Measurements from ENCODE around the gene LENG9. TPM values are rescaled to one million over a fixed set of nuclear protein-coding genes. Genes with fewer than 3 reads are reported as not detected.
"Not testable (repeated sequence)": the region's sequence is repeated elsewhere in the genome, so short reads cannot be mapped to it uniquely, and the experiment has no call there.

LENG9 gene
- total RNA-seq, result 1.7 TPM

DNA sequence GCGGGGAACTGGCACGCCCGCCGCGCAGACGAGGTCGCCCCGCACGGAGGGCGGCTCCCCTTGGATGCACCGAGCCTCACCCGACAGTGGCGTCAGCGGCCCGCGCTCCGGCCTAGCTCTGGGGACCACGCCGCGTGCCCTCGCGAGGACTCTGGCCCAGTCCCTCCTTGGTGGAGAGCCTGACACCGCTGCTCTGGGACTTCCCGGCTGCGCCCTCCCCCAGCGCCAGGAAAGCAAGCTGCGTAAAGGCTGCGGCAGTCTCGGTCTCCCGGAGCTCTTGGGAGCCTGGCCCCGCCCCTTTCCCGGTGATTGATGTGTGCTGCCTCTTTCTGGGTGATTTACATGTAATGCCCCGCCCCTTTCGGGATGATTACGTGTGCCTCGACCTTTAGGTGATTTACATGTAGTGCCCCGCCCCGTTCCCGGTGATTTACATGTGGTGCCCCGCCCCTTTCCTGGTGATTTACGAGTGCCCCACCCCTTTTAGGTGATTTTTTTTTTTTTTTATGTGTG lies at the start of gene LENG9:
Gene LENG9 (minus strand): TSS at position 248 of the 513 bp plus-strand sequence. CDS start 252 bp downstream, outside the sequence.
- peak; percentile 99 for DNase-seq

GRCh38 chr19:54509200-54509940 lies 45.8 kb upstream of the LENG9 start:
- not testable (repeated sequence) for DNase-seq

GRCh38 chr19:54508487-54508886 lies 44.9 kb upstream of the LENG9 start:
- DNase-seq, result not testable (repeated sequence)

DNA sequence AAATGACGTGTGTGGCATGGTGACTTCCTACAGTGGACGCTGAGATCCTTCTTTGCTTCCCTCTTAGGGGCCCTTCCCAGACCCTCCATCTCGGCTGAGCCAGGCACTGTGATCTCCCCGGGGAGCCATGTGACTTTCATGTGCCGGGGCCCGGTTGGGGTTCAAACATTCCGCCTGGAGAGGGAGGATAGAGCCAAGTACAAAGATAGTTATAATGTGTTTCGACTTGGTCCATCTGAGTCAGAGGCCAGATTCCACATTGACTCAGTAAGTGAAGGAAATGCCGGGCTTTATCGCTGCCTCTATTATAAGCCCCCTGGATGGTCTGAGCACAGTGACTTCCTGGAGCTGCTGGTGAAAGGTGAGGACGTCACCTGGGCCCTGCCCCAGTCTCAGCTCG lies 44.2 kb upstream of the LENG9 start:
- no peak for DNase-seq

DNA sequence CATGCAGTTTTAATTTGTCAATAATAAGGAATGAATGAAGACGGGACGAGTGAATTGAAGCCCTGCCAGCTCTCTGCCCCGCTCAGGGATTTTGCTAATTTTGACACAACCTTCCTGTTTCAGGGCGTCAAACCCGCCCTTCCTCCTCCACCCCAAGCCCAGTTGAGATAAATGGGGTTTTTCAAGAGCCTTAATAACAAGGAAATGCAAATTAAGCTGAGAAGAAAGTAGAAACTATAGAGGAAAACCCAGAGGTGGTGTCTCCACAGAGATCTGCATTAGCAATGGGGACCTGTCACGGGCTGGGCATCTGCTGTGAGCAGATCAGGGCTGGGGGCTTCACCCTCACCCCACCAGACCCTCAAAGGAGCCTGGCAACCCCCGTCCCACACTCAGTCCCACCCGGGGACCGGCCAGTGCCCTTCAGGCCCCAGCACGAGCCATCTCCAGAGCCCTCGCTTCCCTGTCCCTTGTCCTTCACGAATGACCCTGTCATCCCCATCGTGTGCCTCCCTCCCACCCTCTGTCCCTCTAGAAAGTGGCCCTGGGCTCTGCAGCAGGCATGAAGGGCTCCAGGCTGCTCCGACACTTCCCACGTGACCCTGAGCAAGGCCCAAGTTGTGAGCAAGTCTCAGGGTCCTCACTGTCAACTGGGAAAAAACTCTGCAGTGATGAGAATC lies 43.6 kb upstream of the LENG9 start:
- not testable (repeated sequence) for DNase-seq

DNA sequence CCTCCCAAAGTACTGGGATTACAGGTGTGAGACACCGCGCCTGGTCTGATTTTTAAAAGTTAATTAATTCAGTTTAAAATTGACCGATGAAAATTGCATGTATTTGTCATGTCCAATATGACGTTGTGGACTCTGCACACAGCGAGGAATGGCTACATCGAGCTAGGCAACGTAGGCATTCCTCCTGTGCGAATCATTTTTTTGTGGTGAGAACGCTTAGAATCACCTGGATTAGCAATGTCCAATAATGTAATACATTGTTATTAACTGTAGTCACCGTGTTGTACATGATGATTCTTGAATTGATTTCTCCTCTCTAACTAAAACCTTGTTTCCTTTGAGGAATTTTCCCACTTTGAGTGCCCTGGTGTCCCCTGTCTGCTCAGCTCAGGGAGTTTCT lies 42.5 kb upstream of the LENG9 start:
- no peak for DNase-seq

GRCh38 chr19:54505542-54505941 lies 42.0 kb upstream of the LENG9 start:
- not testable (repeated sequence) for DNase-seq

DNA sequence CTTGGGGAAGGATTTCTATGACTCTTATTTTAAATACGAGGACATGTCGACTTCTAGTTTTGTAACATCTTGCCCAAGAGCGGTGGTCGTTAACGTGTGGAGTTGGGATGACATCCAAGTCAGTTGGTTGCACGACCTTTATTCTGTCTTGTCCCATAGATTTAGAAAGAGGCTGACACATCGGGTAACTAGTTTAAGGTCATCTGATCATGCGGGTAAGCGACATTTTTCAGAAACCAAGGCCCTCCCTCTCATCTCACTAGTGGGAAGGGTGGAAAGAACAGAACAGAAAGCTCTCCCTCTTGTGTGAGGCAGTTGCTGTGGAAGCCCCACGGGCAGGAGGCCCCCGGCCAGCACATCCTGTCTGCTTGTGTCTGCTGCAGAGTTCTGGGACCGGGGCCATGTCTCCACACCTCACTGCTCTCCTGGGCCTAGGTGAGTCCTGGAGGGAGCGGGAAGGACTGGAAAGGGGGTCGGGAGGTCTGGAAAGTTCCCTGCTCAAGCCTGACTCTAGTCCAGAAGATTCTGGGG lies 39.0 kb upstream of the LENG9 start, which contains the start of gene LAIR2:
Gene LAIR2 (plus strand): TSS at position 314 of the 531 bp plus-strand sequence. CDS start 88 bp downstream, at position 402.
- DNase-seq, result no peak

DNA sequence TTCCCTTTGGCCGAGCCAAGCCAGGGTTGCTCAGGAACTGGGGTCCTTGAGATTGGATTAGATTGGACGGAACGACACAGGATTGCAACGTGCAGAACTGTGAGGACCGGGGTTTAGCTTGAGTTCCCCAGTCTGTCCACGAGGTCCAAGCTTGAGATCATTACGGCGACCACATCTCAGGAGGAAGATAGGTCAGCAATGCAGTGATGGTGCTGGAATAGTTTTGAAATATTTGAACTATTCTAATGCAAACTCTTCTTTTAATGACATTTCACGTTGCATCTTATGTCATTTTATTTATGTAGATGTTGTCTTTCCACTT lies 34.8 kb upstream of the LENG9 start:
- DNase-seq, result not testable (repeated sequence)

GRCh38 chr19:54497747-54498450 lies 34.3 kb upstream of the LENG9 start:
- DNase-seq, result not testable (repeated sequence)

- DNase-seq, result not testable (repeated sequence)
Measured at GRCh38 chr19:54495284-54495683, 31.7 kb upstream of the LENG9 start.

GRCh38 chr19:54493967-54494585 lies 30.5 kb upstream of the LENG9 start:
- no peak for DNase-seq

DNA sequence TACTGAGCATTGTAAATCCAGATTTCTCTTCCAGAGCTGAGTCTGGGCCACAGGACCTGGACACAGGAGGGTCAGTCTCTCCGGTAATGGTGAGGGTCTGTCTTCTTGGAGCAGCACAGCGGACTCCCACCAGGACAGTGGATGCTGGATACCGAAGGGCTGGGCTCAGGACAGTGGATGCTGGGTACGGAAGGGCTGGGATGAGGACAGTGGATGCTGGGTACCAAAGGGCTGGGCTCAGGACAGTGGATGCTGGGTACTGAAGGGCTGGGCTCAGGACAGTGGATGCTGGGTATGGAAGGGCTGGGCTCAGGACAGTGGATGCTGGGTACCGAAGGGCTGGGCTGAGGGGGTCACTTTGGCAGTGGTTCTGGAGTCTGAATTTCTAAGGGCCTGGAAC lies 29.5 kb upstream of the LENG9 start:
- not testable (repeated sequence) for DNase-seq

GRCh38 chr19:54492568-54492967 lies 29.0 kb upstream of the LENG9 start:
- DNase-seq, result no peak

DNA sequence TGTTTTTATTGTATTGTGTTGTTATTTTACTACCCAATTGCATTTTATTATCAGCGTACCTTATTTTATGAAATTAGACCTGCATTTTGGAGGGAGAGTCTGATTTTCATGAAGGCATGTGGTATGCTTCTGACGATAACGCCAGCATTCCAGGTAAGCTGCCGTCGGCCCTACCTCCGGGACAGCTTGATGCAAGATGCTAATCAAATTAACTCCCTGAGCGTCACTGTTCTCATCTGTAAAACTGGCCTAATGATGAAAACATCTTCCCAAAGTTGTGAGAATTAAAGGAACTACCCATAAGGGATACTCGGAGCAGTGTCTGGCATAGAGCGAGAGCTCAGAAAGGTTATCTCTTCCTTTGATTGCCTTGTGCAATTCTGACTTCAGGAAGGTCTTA lies 26.2 kb upstream of the LENG9 start:
- DNase-seq, result no peak

- no peak for DNase-seq
Measured at GRCh38 chr19:54489341-54489740, 25.8 kb upstream of the LENG9 start.

GRCh38 chr19:54485851-54486250 lies 22.3 kb upstream of the LENG9 start:
- no peak for DNase-seq

DNA sequence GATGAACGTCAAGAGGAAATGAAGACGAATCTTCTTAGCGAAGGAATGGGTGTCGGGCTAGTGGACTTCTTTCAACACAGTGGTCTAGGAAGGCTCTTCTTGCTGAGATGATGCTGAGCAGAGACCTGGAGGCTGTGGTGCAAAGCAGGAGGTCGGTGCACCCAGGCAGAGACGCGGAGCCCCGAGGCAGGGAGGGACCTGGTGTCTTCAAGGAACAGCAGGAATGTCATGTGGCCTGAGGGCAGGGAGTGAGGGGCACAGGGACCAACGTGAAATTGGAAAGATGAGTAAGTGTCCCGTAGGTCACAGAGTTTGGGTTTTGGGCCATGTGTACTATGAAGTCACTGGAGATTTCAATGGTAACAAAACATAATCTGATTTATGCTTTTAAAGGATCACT lies 20.9 kb upstream of the LENG9 start:
- DNase-seq, result no peak

DNA sequence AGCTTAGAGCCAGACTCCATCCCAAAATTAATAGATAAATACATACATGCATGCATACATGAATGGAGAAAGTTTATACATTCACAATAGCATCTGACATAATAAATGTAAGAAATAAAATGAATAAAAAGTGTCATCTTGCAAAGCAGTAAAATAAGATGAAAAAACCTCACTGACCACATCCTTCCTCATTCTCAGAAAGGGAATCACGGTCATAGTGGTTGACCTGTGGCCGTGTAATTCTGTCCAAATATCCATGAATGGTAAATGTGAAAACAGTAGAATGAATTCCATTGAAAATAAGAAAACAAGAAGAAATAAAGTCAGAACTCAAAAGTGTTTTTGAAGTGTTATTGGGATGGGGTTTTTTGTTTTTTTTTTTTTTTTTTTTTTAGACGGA lies 19.3 kb upstream of the LENG9 start:
- no peak for DNase-seq

DNA sequence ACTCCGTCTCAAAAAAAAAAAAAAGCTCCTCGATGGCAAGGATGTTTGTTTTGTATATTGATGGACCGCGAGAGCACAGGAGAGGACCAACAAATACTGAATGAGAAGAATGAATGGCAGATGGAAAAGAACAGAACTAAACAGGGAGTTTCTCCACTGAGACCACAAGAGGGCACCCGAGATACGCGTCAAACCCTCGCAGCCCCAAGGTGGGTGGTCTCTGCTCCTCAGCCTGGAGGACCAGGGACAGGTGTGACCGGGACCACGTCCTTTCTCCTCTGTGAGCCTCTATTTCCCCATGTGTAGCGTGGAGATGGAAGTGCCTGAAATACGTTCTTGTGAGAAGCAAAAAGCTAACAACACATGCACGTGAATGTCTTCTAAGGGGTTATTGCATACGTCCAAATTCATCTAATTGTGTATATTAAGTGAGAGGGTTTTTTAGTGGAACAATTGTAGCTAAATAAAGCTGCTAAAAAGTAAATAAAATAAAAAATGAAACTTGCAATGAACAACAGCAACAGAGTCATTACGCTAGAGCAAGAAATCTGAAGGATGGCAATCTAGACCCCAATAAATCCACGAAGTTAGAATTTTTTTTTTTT lies 17.9 kb upstream of the LENG9 start:
- DNase-seq, result no peak

DNA sequence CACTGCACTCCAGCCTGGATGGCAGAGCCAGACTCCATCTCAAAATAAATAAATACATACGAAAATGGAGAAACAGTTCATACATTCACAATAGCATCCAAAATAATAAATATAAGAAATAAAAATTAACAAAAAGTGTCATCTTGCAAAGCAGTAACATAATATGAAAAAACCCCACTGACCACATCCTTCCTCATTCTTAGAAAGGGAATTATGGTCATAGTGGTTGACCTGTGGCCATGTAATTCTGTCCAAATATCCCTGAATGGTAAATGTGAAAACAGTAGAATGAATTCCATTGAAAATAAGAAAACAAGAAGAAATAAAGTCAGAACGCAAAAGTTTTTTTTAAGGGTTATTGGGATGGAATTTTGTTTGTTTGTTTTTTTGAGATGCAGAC lies 16.5 kb upstream of the LENG9 start:
- DNase-seq, result no peak

Data from skin of body (tissue), 2 donors.